HG03097 (cell line): Measurements from ENCODE around the gene RBM20.
A peak's percentile ranks its signal among the peaks of the same experiment; 100 is the strongest.

Experiments
- ATAC-seq: cut with Tn5 transposase; IDR thresholded peaks from one replicate; pipeline ENCODE4 v1.9.1; 2021; ENCODE audit not compliant: unreplicated experiment, low FRiP score

RBM20 gene

GRCh38 chr10:110670335-110670734 is 26.2 kb downstream of the RBM20 start:
- no peak for ATAC-seq

DNA sequence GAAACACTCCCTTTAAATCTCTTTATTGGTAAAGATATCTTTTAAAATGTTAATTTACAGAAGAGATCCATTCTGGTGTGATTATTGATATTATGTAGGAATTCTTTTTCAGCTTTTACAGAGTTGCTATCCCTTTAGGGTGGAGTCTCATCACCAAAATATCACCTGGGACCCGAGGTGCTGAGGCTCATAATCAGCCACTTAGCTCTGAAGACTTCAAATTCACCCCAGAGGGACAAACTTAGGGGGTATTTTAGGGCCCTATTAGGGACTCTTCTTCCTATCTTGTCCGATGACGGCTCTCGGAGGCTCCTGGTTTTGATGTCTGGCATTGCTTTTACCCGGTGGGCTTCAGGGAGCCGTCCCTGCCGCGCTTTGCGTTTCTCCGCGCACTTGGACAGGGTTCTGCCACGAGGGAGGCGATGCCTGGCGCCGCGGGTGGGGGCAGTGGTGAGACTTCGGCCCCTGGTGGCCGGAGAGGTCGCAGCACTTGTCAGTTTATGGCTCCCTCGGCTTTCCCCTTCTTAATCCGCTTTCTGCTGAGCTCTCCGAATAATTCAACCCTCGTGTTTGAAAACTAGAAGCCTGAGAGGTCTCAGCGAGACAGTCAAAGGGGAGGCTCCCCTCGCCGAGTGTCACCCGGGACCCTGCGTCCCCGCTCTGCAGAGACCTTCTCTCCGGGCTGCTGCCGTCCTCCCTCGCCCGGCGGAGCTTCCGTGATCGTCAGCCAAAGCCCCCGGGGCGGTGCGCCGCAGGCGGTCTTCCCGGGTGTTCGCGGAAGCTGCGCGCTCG is 27.8 kb downstream of the RBM20 start:
- ATAC-seq, result peak; percentile 99

- no peak for ATAC-seq
These were observed 28.4 kb downstream of the RBM20 start for GRCh38 chr10:110672580-110672919.

DNA sequence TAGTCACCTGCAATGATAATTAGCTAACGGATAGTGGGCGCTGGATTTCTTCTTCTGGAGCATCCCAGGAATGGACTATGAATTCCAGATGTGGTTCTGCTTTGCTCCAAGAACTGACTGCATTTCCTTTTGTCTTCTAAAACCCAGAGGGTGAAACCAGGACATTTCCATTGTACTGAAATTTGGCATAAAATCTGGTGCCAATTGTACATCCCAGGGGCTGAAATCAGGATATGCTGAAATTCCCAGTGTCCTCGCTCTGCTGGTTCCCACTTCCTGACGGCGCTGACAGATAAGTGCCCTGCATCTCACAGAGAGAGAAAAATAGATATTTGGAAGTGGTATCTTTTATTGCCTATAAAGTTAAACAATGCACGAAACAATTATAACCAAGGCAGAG is 31.9 kb downstream of the RBM20 start:
- no peak for ATAC-seq

- no peak for ATAC-seq
These were observed 35.5 kb downstream of the RBM20 start for GRCh38 chr10:110679486-110680272.

- no peak for ATAC-seq
These were observed 36.3 kb downstream of the RBM20 start for GRCh38 chr10:110680273-110681020.

- ATAC-seq, result no peak
These were observed 37.0 kb downstream of the RBM20 start for GRCh38 chr10:110681023-110681681.

DNA sequence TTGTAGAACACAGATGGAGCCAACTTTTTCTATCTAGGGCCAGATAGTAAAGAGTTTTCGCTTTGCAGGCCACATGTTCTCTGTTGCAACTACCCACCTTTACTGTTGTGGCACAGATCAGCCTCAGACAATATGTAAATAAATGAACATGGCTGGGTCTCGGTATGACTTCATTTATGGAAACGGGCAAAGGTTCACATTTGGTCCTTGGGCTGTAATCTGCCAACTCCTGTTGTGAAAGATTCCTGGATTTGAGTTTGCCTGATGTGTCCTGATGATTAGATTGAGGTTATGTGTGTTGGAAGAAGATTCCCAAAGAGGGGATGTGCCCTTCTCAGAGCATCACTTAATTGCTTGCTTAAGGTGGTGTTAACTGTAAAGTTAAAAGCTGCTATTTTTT is 38.2 kb downstream of the RBM20 start:
- ATAC-seq, result no peak

DNA sequence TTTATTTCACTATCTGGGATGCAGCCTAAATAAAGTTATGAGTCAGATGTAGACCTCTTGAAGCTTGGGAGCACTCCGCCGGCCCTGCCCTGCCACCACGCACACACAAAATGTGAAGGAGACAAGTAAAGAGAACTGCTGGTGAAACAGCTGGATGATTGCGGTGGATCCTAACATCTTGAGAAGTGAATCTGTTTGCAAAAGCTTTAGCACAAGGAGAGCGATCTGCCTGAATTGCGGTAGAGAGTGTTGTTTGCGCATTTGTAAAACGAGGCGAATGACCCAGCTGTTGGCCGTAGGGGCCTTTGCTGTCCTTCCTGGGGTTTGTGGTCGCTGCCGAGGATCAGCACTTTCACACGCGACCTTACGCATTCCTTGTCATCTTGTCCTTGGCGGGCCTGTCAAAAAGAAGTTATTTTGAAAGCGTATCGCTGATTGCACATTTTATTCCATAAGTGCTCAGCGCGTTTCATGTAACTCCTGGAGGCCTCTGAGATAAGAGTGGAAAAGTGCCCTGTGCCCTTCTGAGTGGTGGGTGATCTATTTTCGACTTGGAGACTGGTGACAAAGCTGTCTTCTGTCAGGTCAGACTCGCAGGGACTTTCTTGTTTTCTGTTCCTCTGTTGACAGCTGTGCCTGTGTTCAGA is 40.8 kb downstream of the RBM20 start:
- no peak for ATAC-seq

DNA sequence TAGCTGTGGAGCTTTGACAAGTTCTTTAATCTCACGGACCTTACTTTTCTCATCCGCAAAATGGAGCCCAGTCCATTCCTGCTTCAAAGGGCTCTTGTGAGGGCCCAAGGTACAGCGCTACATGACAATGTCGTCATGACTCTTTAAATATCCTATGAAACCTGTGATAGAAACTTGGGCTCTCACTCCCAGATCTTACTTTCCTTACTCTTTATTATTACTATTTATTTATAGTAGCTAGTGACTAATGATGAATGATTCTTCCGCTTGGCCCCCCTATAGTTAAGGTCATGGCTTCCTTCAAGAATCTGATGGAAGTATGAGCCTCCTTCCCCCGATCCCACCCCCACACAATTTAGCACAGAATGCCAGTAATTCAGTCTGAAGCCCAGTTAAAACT is 41.9 kb downstream of the RBM20 start:
- no peak for ATAC-seq

DNA sequence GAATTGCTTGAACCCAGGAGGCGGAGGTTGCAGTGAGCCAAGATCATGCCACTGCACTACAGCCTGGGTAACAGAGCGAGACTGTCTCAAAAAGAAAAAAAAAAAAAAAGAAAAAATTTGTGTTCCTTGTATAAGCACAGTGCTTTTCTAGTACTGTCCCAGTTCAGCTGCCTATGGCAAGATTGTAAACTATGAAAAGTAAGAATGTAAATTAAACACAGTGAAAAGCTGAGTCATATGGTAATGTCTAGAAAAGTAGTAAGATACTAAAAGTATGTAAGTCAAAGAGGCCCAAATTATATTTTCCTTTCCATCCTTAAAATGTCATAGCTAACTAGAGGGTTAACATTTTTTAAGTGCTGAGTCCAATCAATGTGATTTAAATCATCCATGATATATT is 42.8 kb downstream of the RBM20 start:
- ATAC-seq, result no peak

GRCh38 chr10:110687400-110687799 is 43.3 kb downstream of the RBM20 start:
- ATAC-seq, result no peak

DNA sequence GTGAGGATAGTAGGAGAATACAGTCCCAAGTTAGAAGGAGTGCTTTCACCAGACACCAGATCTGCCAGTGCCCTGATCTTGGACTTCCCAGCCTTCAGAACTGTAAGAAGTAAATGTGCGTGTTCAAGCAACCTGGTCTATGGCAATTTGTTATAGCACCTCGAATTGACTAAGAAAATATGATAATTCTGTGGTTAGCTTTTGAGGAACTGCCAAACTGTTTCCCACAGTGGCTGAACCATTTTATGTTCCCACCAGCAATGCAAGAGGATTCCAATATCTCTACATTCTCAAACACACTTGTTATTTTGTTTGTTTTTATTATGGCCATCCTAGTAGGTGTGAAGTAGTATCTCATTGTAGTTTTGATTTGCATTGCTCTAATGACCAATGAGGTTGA is 47.0 kb downstream of the RBM20 start:
- ATAC-seq, result no peak

DNA sequence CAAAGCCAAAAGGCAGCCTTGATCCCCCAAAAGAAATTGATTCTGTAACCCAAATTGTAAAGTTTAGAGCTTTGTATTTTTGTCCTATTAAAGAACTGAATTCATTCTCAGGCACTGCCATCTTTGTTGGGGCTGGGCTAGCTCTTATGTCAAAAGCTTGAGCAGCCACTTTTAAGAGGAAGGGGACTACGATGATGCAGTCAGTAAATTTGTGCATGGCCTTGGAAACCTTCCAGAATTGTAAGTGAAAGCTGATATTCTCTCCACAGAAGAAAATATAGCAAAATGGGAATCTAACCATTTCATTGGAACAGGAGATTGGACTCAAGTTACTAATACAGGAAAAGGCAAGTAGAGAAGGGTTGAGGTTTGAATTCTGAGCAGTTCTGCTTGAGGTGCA is 50.1 kb downstream of the RBM20 start:
- no peak for ATAC-seq

- ATAC-seq, result no peak
These were observed 50.8 kb downstream of the RBM20 start for GRCh38 chr10:110694820-110695538.

DNA sequence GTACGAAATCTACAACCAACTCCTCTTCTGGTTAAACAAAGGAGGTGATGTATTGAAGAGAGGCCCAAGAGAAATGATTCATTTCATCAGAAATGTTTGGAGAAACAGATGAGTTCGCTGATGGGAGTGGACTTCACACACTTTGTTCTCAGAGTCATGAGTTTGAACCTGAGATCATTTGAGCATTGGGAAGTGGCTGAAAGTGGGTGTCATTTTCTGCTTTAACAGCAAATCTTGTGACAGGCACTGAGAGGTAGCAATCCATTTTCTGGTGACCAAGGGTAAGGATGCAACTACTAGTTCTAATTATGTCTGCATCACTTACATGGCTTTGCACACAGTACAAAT is 51.4 kb downstream of the RBM20 start:
- ATAC-seq, result no peak

DNA sequence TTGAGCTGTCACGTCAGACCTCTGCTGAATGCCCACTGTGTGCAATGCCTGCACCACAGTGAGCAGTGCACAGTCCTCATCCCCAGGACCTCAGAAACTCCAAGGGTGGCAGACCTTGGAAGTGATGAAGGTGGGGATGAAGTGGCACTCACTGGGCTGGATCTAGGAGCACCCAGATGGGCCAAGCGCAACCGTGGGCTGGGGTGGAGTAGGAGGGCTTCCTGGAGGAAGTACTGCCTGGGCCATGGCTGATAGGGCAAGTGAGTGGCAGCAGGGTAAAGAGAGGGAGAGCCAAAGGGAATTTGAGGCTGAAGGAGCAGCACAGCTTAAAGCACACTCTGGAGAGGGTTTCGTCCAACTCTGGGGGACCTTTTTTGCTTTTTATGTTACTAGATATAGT is 52.3 kb downstream of the RBM20 start:
- no peak for ATAC-seq

GRCh38 chr10:110698340-110698739 is 54.2 kb downstream of the RBM20 start:
- no peak for ATAC-seq

- ATAC-seq, result no peak
These were observed 54.7 kb downstream of the RBM20 start for GRCh38 chr10:110698782-110699201.
